GM21526 (cell line): ENCODE results near the gene DNPEP.

ENCODE experiments used
- ATAC-seq: cut with Tn5 transposase; IDR thresholded peaks from one replicate; pipeline ENCODE4 v1.9.1; 2021; ENCODE audit warnings: moderate library complexity; ENCODE audit not compliant: unreplicated experiment, low FRiP score

The DNPEP gene

DNA sequence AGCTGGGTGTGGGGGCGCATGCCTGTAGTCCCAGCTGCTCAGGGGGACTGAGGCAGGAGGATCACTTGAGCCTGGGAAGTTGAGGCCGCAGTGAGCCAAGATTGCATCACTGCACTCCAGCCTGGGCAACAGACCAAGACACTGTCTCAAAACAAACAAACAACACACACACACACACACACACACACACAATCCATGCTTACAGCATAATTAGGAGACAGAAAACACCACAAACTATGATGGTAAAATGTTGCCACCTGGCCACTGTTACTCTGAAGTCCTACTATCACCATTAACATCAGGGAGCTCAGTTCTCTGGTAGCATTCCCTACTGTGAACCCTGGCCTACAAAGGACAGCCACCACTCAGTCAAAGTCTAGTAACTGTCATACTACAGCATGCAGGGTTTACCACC is 18.3 kb downstream of the DNPEP start:
- ATAC-seq = no peak

DNA sequence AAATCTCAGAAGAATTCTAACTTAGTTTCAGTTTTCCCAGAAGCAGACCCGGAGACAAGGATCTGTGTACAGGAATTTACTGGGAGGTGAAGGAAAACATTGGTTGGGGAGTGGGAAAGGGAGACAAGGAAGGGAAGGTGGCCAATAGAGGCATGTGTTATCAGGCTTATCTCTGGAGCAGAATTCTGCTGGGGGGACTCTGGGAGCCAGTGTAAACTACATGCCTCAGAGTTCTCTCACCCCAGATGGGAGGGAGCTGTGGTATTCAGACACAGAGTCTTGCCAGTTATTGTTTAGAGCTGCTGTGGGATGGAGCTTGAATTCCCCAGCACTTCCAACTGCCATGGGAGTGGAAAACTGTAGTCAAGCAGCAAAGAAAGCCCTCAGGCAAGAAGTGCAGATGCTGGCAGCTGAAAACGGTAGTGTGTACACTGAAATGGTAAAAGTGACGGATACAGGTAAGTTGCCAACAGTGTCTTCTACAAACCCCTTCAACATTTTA is 19.0 kb downstream of the DNPEP start:
- no peak for ATAC-seq

DNA sequence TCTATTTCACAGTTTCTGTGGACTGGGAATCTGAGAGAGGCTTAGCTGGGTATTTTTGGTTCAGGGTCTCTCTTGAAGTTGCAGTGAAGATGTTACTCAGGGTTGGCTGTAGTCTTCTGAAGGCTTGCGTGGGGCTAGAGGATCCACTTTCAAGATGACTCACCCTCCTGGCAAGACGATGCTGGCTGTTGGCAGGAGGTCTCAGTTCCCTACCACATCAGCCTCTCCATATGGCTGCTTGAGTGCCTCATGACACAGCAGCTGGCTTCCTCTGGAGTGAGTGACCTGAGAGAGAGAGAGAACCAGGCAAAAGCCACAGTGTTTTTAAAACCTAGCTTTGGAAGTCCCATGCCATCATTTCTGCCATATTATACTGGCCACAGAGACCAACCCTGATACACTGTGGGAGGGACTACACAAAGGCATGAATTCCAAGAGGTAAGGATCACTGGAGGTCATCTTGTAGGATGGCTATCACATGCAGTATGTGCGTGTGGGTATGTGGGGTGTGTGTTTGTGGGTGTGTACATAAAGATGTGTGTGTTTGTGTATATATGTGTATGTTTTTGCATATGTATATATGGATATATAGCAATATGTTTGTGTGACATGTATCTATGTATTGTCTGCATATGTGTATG is 25.1 kb downstream of the DNPEP start:
- peak; percentile 71 for ATAC-seq

DNA sequence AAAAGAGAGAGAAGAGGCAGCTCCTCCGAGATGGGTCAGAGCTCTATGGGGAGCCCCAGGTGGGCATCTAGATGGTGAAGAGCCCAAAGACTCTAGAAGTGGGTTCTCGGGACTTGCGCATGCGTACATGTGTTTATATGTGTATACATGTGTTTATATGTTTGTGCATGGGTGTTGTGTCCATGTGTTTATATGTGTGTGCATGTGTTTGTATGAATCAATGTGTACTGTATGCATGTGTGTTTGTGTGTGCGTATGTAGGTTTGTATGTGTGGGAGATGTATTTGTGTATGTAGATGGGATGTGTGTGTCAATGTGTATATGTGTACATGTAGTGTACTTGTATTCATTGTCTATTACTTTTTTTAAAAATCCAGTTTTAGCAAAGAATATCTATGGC is 25.6 kb downstream of the DNPEP start:
- no peak for ATAC-seq

DNA sequence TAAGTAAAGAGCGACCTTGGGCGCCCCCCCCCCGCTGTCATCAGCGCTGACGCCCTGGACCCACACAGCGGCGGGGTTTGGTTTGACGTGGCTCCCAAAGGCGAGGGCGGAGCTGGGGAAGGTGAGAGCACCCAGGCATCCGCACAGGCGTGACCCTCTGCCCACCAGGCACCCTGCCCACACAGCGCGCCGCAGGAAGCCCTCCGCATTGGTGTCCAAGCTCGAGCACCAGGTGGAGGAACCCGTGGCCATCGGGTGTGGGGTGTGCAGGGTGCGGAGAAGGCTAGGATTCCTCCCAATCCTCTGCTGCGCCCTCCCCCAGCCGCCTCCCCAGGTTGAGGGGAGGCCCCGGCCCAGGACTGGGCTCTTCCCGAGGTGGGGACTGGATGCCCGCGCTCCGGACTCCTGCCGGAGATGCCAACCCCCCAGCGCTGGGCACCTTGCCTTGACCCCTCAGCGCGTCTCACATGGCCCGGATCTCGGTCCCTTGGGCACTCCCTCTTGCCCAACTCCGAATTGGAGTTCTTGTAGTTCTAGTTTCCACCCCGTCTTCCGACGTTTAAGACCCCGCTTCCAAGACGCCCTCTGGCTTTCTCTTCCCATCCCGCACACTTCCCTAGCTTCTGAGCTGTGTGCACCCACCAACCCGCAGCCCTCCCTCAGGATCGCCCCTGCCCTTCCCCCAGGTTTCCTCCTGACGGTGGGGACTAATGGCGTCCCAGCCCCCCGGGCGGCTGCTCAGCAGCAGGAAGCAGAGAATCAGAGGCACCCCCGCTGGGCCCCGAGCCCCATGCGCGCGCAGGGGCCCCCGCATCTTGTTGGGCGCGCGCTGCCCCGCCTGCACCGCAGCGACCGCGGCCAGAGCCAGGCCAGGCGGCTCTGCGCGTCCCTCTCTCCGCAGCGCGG is 29.3 kb downstream of the DNPEP start:
- no peak for ATAC-seq

DNA sequence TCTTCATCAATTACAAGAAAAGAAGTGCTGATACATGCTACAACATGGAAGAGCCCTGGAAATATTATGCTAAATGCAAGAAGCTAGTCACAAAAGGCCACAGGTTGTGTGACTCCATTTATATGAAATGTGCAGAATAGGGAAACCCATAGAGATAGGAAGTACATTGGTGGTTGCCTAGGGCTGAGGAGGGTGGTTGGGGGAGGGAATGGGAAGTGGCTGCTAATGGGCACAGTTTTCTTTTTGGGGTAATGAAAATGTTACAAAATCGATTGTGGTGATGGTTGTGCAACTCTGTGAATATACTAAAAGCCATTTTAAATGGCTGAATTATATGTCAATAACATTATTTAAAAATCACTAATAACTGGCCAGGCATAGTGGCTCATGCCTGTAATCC is 30.9 kb downstream of the DNPEP start:
- ATAC-seq = no peak

DNA sequence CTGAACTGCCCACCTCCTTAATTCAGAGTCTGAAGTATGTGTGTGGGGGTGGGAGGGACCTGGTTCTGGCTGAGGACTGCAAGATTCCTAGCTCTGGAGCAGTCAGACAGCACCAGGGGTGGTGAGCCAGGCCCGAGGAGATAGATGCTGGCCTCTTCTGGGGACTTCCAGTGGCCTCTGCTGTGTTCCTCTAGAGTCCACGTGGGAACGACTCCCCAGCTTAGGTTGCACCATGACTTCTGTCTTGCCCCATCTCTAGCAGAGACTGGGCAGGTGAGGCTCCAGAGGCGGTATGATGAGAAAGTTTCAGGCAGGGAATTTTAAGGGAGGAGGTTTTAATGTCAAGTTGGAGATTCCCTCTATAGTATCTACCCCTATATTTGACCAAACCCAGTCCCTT is 33.1 kb downstream of the DNPEP start:
- no peak for ATAC-seq

DNA sequence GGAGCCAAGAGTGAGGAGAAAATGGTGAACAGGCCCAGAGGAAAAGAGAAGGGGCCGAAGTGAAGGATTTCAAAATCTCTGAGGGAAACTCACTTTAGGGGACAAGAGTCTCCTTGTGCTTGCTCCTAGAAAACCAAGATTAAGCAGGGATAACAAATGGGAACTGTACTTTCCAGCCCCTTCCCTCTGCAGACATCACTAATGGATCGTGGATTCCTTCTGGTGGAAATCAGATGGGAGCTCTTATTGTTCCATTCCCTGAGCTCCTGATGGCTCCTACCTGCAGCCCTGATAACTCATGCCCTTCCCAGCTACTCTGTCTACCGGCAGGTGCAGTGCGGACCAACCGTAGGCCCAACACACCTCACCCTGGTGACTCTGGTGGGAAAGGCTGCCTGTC is 34.6 kb downstream of the DNPEP start:
- ATAC-seq = no peak

DNA sequence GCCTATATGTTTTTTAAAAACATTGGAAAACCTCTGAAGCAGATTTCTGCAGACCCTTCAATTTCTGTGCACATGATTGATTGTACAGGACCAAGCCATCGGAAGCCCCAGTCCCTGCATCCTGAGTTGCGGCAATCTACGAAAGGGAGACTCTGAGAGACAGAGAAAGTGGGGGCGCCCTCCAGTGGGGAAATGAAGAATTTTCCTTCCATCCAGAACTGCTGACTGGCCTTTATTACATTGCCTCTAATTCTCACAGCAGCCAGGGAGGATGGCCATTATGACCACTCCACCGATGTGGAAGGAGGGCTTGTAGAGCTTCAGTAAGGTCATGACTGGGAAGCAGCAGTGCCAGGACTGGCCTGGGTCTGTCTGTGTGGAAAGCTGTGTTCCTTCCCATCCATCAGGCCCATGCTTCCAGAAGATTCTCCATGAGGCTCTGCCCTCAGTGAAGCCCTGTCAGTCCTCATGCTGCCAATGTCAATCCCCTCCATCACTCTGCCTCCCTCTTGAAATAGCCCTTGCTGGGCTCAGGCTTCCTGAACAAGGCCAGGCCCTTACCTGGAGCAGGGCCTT is 35.2 kb downstream of the DNPEP start:
- no peak for ATAC-seq

DNA sequence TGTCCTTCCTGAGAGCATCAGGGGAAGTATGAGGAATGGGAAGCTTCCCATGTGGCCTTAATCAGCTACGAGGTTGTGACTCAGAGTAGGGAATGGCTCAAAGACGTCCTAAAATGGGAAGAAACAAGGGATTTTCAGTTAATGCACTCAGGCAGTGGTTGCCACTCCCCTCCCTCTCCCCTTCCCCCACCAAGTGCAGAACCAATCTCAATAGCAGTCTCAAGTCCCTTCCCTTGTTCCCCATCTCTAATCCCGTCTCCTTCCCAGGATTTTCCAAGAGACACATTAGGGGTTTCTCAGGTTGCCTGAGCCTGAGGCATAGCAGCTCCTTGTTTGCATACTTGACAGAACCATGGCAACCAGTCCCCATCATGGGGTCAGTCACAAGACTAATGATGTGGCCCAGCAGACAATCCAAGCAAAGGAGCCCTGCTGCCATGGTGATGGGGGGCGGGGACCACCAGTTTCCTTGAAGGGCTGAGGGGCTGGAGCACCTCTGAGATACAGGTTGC is 36.9 kb downstream of the DNPEP start:
- no peak for ATAC-seq

DNA sequence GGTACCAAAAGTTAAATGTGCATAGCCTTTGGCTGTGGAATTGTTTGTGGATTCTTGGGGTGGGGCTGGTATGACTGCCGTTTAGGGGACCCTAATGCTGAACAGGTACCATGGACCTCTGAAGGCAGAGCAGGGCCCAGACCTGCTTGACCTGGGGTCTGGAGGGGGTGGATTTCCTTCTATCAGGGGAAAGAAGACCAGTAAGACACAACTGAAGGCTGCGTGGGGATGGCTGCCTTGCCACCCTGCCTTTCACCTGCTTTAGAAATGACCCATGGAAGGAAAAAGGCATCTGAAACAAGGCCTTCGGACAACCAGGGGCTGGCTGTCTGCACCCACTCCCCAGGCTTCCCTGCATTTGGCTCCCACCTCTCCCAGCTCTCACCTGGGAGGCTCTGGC is 37.5 kb downstream of the DNPEP start:
- ATAC-seq = no peak

DNA sequence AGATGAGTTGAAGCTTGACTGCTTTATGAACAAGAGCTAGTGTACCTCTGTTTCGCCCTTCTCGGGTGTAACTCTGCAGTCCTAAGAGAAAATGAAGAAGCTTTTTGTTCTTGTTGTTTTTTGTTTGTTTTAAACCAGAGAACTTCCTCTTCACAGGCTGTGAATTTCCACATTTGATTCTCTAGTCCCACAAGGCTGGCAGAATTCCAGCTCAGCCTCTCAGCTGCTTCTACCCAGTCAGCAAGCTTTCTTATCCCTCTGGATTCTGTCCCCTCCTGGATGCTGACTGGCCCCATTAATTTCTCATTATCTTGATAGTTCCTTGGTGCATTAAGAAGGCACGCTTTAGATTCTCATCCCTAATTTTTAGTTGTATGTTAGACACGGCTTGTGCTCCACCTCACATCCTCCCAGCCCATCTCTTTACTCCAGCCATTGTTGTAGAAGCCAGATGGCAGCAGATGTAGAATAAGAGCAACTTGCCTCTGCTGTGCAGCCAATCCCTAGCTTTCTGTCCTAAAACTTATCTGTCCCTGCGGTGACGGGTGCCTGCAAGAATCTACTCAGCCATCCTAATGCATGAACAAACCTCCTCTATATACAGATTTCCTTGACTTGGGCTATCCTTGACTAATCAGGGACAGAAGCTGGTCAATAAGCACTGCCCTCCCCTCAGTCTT is 42.8 kb downstream of the DNPEP start:
- ATAC-seq = no peak

DNA sequence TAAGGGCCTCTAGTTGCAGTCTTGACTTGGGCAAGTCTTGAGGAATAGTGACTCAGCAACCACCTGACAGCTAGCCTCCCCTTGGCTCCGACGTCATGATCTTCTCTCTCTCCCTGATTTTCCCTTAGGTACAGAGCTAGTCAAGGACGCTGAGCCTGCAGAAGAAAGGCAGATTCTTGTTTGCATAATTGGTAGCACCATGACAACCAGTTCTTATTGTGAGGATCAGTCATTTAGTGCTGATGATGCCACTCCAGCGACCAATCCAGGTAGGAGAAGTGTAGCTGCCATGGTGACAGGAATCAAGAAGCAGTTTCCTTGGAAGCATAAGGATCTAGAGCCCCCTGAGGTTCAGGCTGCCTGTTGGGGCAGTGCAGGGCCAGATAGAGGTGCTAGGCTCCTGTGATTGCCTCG is 52.3 kb downstream of the DNPEP start:
- no peak for ATAC-seq

DNA sequence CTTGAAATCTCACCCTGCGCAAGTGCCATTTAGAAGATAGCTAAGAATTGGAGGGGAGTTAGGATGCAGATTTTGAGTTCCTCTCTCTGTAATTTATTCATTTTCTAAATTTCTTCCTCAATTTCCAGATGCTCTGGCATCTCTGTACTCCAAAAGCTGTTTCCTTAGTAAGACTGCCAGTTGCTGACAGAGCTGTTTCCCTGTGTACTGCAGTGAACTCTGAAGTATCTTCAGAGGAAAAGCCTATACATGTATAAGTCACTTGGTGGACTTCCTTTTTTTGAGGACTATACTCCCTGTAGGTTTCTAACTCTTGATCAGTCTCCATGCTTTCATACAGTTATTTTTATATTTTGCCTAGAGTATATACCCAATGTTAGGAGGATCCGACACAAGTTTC is 53.6 kb downstream of the DNPEP start:
- no peak for ATAC-seq

DNA sequence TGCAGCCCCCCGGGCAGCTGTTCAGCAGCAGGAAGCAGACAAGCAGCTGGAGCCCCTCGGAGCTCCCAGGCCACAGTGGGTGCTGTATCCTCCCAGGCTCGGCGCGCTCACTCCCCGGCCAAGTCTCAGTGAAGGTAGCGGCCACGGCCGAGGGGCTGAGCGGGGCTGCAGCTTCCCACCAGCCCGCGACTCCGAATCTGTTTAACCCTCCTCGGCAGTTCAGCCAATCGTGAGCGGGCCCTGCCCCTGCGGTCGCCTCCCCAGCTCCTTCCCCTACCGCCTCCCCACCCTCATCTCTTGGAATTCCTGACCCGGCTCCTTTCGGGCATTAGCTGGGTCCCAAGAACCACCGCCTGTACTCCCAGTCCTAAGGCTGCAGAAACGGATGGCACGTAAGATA is 55.2 kb downstream of the DNPEP start, which contains the start of gene RESP18:
TSS of gene RESP18 (minus strand) at position 203 of the 400 bp plus-strand sequence.
- no peak for ATAC-seq

DNA sequence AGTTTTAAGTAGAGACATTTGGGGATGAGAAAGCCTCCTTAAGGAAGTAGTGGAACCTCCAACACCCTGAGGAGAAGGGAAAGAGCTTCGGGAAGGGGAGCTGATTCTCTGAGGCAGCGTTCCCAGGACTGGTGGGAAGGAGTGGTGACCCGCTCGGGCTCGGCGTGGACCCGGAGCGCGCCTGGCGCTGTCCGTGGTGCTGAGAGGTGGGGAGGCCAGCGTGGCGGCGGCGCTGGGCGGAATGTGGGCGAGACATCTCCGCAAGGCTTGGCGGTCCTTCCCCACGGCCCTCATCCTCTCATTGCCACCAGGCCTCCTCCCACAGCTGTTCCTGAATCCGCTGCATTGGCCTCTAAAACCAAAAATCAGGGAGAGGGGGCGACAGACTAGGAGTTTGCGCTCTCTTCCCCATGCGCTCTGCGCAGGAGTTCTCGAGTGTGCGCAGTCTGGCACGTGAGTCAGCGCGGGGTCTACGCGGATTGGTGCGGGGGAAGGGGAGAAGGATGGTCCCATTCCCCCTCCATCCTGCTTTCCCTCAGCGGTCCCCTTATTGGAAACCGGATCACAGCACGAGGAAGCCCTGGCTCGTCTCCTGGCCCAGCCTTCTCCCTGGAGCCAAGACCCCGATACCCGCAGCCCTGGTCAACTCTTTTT is 56.0 kb downstream of the DNPEP start:
- ATAC-seq = no peak

DNA sequence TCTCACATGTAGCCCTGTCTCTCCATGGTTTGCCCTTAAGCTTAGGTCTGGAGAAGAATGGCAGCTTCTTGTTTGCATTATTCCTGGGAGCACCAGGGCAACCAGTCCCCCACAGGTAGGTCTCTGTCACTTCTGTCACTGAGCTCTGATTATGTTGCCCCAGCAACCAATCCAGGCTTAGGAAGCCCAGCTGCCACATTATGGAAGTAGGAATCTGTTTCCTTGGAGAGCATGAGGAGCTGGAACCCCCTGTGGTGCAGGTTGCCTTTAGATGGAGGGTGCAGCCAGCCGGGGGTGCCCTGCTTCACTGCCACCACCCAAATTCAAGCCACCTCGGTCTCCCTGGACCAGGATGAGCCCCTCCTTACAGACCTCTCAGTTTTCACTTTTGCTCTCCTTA is 60.0 kb downstream of the DNPEP start:
- ATAC-seq = no peak

DNA sequence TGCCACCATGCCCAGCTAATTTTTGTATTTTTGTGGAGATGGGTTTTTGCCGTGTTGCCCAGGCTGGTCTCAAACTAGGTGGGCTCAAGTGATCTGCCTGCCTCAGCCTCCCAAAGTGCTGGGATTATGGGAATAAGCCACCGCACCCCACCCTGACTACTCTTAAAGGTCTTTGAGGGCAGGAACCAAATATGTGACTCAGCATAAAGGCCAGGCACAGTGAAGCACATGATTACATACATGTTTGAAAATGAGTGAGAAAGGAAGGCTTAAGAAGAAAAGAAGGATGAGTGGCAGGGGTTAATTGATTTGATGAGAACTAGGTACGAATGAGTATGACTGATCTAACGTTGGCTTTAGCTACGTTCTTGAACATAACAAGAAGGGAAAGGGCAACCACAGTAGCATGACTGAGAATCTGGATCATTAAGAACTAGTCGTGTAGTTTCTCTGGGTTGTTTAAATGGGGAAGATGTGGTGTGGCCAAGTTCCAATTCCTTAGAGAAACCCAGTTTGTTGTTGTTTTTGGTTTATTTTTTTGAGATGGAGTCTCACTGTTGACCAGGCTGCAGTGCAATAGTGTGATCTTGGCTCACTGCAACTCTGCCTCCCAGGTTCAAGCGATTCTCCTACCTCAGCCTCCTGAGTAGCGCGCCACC is 61.9 kb downstream of the DNPEP start:
- ATAC-seq = no peak

DNA sequence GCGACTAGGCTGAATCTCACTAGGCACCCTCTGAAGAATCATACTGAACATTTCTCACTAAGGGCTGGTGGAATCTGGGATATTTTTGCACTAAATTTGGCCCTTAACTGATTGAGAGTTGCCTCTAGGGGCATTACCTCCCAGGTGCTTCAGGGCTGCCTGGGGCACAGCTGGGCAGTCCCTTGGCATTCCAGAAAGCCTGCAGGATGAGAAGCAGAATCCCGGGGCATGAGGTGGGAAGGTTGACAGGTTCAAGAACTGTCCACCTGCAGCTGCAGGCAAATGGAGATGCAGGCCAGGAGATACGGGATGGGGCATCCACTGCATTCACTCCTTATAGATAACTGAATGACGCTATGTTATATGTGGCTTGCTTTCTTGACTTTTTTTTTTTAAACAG is 62.6 kb downstream of the DNPEP start:
- ATAC-seq = no peak

DNA sequence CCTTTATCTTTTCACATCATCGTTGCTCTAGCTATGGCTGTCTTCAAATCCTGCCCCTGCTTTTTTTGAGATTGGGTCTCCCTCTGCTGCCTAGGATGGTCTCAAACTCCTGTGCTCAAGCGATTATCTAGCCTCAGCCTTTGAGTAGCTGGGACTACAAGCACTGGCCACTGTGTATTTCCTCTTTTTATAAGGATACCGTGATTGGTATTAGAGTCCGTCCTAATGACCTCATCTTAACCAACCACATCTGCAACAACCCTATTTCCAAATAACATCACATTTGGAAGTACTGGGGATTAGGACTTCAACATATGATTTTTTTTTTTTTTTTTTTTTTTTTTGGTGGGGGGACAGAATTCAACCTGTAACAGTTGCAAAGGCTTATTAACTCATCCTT is 64.3 kb downstream of the DNPEP start:
- ATAC-seq = no peak
